ENCODE results near the gene WEE2. TPM values are rescaled to one million over a fixed set of nuclear protein-coding genes. Genes with fewer than 3 reads are reported as not detected.

The WEE2 gene
- total RNA-seq, 1 donor from 2014 or later = not detected

DNA sequence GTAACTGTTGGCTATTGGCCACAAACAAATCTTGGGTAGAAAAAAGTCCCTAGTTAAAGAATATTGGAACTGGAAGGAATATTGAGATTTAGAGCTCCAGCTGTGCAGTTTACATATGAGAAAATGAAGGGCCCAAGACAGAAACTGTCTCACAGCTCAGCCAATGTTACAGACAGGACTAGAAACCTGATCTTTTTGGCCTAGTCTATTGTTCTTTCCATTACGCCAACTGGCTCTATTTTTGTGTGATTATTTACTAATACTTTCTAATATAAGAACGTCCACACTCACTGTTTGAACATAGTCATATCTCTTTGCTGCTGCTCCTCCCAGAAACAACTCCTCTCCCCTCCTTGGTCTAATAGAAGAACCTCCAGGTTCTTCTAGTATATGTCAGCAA lies 1.2 kb downstream of the WEE2 start:
- Mint-ChIP-seq H3K4me1 (ENCODE audit: unreplicated experiment) (peaks cover 1% of the 10 kb centered on the region), H3K27ac (no peak overlapping the region), H3K4me3 (no peak overlapping the region), H3K9me3 (no peaks in the 10 kb centered on the region), H3K36me3 (no peaks in the 10 kb centered on the region), H3K27me3 (peaks cover 14% of the 10 kb centered on the region)
- no peak for DNase-seq (ENCODE audit: extremely low spot score, unreplicated experiment)
- TF ChIP-seq, protein P1, sequence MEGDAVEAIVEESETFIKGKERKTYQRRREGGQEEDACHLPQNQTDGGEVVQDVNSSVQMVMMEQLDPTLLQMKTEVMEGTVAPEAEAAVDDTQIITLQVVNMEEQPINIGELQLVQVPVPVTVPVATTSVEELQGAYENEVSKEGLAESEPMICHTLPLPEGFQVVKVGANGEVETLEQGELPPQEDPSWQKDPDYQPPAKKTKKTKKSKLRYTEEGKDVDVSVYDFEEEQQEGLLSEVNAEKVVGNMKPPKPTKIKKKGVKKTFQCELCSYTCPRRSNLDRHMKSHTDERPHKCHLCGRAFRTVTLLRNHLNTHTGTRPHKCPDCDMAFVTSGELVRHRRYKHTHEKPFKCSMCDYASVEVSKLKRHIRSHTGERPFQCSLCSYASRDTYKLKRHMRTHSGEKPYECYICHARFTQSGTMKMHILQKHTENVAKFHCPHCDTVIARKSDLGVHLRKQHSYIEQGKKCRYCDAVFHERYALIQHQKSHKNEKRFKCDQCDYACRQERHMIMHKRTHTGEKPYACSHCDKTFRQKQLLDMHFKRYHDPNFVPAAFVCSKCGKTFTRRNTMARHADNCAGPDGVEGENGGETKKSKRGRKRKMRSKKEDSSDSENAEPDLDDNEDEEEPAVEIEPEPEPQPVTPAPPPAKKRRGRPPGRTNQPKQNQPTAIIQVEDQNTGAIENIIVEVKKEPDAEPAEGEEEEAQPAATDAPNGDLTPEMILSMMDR (conservative IDR thresholded peaks at IDR 0.05) = no peak

- no peak for DNase-seq (ENCODE audit: extremely low spot score, unreplicated experiment)
- Mint-ChIP-seq H3K27ac (no peak overlapping the region), H3K36me3 (no peaks in the 10 kb centered on the region), H3K4me1 (ENCODE audit: unreplicated experiment) (no peaks in the 10 kb centered on the region), H3K9me3 (no peaks in the 10 kb centered on the region), H3K27me3 (peaks cover 9% of the 10 kb centered on the region), H3K4me3 (no peak overlapping the region)
- TF ChIP-seq, protein P1 (conservative IDR thresholded peaks at IDR 0.05) = no peak
Observed at GRCh38 chr7:141709749-141710148, 1.6 kb downstream of the WEE2 start.

DNA sequence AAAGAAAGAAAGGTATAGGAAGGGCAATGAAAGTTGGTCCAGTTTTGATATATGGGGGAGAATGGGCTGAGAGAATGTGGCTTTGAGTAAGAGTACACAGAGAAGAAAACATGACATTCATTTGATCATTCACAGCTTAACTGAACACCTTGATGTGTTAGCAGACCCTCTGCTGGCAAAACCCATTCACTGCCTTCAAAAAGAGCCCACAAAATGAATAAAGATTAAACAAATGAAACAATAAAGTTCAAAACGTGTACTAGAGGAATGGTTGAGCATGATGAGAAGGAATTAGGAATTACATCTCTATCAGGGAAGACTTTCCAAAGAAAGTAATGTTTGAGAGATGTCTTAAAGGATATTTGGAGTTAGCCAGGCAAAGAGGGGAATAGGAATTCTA lies 2.1 kb downstream of the WEE2 start:
- no peaks in the 10 kb centered on the region for H3K4me1 Mint-ChIP-seq (ENCODE audit: unreplicated experiment)
- peaks cover 7% of the 10 kb centered on the region for H3K27me3 Mint-ChIP-seq
- H3K27ac Mint-ChIP-seq = no peak overlapping the region
- no peak for DNase-seq (ENCODE audit: extremely low spot score, unreplicated experiment)
- no peak overlapping the region for H3K4me3 Mint-ChIP-seq
- no peaks in the 10 kb centered on the region for H3K9me3 Mint-ChIP-seq
- no peaks in the 10 kb centered on the region for H3K36me3 Mint-ChIP-seq
- TF ChIP-seq, protein P1 (conservative IDR thresholded peaks at IDR 0.05) = no peak

DNA sequence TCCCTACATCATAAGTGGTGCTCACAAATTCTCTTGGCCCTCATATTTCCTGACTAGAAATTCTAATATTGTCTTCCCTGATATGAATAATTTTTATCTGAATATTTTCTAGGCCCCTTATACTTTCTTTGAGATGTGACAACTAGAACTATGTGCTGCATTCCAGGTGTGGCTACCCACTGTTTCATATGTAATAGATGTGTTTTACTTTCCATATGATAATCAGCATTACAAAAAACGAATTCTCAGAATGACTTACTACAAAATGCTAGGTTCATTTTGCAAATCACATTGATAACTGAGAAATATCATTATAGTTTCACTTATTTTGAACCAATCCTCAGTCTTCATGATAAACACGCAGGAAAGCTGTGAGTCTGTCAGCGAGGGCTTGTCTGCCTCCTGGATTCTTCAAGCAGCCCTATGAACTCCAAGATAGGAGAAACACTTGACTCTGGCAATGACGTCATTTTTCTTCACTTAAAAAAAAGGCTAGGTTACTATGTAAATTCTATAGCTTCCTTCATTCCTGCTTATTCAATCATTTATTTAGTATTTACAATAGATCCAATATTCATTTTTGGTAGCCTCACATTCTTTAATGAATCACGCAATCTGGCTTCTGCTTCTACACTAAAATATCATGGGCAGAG lies 4.6 kb downstream of the WEE2 start:
- no peaks in the 10 kb centered on the region for H3K9me3 Mint-ChIP-seq
- H3K4me3 Mint-ChIP-seq = no peak overlapping the region
- no peak for DNase-seq (ENCODE audit: extremely low spot score, unreplicated experiment)
- TF ChIP-seq, protein P1 (conservative IDR thresholded peaks at IDR 0.05) = no peak
- H3K27ac Mint-ChIP-seq = no peak overlapping the region
- H3K4me1 Mint-ChIP-seq (ENCODE audit: unreplicated experiment) = no peaks in the 10 kb centered on the region
- no peaks in the 10 kb centered on the region for H3K36me3 Mint-ChIP-seq
- H3K27me3 Mint-ChIP-seq = no peaks in the 10 kb centered on the region

DNA sequence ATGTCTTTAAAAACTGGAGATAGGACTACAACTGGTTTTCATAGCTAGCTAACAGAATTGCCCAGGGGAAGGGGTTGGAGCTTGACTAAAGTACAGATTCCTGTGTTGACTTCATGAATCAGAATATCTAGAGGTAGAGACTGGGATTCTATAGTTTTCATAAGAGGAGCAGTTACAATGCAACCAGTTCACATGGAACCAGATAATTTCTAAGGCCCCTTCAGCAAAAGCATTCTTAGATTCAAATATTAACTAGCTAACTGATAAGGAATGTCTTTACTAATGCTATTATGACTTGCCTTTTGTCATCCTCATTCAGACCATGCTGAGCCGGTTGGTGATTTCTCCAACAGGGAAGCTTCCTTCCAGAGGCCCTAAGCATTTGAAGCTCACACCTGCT lies 5.7 kb downstream of the WEE2 start:
- Mint-ChIP-seq H3K27me3 (no peaks in the 10 kb centered on the region), H3K36me3 (no peaks in the 10 kb centered on the region), H3K27ac (no peak overlapping the region), H3K9me3 (no peaks in the 10 kb centered on the region), H3K4me1 (ENCODE audit: unreplicated experiment) (no peaks in the 10 kb centered on the region), H3K4me3 (no peak overlapping the region)
- TF ChIP-seq, protein P1 (conservative IDR thresholded peaks at IDR 0.05) = no peak
- no peak for DNase-seq (ENCODE audit: extremely low spot score, unreplicated experiment)

GRCh38 chr7:141714571-141714970 lies 6.4 kb downstream of the WEE2 start:
- TF ChIP-seq, protein P1 (conservative IDR thresholded peaks at IDR 0.05) = no peak
- no peak for DNase-seq (ENCODE audit: extremely low spot score, unreplicated experiment)
- Mint-ChIP-seq H3K27me3 (no peaks in the 10 kb centered on the region), H3K36me3 (no peaks in the 10 kb centered on the region), H3K27ac (no peak overlapping the region), H3K4me3 (no peak overlapping the region), H3K4me1 (ENCODE audit: unreplicated experiment) (no peaks in the 10 kb centered on the region), H3K9me3 (no peaks in the 10 kb centered on the region)
